ENCODE measurements around the gene SUMO3.
A peak's percentile ranks its signal among the peaks of the same experiment; 100 is the strongest.
"Not testable (repeated sequence)": the region's sequence is repeated elsewhere in the genome, so short reads cannot be mapped to it uniquely, and the experiment has no call there.

Gene SUMO3

GRCh38 chr21:44846485-44847260 lies 28.8 kb upstream of the SUMO3 start:
- no peak for DNase-seq (ENCODE audit: low spot score)

DNA sequence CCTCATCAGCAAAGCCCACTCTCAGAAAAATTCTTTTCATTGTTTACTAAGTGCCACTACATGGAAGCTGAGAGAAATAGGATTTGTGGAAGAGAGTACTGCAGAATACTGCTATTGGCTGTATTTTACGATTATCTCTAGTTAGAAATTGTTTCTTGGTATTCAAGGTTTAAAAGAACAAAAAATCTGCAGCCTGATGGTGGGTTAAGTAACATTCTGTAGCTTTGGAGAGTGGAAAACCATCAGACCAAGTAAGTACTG lies 28.3 kb upstream of the SUMO3 start:
- no peak for DNase-seq (ENCODE audit: low spot score)

DNA sequence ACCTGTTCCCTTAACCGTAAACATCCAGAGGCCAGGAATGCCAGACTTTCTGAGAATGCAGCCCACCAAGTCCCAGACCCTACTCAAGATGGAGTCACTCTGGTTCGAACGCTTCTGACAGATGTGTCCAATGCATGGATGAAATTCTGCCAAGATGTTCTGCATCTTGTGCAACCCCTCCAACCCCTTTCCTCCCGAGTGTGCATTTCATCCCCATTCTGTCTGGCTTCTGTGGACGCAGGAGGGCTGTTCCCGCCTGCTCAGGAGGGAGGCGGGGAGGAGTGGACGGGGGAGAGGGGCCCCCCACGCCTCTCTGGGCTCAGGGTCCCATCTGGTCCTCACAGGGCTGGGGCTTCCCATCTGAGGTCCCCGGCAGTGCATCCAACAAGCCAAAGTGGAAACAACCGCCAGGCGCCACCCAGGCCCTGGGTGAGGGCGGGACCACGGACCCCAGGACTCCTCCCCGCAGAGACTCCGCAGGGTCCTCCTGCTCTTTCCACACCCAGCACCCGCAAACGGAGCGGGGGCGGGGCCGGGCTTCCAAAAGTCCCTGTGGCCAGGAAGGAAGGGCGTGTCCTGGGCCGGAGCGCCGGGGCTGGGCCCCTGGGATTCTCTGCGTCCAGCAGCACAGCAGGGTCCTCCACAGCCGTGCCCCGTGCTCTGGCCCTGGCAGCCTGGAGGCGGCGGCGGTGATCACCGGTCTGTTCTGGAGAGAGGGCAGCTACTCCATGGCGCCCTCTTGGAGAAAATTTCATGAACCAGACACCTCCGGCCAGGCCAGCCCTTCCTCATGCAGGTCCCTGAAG lies 27.8 kb upstream of the SUMO3 start:
- DNase-seq (ENCODE audit: low spot score), result peak; percentile 55

- no peak for DNase-seq (ENCODE audit: low spot score)
Measured at GRCh38 chr21:44844256-44844655, 26.4 kb upstream of the SUMO3 start.

- DNase-seq (ENCODE audit: low spot score), result no peak
Measured at GRCh38 chr21:44842721-44843445, 25.0 kb upstream of the SUMO3 start.

DNA sequence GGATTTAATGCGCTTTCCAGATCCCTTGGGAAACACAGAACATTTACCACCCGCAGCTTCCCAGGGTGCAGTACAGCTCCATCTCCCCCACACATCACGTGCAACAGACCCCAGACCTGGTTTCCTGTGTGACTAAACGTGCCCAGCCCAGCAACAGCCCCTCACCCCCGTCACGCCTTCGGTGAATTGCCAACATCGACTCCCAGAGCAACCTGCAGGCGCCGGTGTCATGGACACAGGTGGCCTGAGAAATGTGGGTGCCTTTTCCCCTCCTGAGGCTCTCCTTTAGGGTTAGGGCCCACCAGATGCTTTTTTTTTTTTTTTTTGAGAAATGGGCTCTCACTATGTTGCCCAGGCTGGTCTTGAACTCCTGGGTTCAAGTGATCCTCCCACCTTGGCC lies 24.2 kb upstream of the SUMO3 start:
- no peak for DNase-seq (ENCODE audit: low spot score)

- no peak for DNase-seq (ENCODE audit: low spot score)
Measured at GRCh38 chr21:44840771-44841170, 22.9 kb upstream of the SUMO3 start.

- DNase-seq (ENCODE audit: low spot score), result no peak
Measured at GRCh38 chr21:44838951-44839350, 21.1 kb upstream of the SUMO3 start.

DNA sequence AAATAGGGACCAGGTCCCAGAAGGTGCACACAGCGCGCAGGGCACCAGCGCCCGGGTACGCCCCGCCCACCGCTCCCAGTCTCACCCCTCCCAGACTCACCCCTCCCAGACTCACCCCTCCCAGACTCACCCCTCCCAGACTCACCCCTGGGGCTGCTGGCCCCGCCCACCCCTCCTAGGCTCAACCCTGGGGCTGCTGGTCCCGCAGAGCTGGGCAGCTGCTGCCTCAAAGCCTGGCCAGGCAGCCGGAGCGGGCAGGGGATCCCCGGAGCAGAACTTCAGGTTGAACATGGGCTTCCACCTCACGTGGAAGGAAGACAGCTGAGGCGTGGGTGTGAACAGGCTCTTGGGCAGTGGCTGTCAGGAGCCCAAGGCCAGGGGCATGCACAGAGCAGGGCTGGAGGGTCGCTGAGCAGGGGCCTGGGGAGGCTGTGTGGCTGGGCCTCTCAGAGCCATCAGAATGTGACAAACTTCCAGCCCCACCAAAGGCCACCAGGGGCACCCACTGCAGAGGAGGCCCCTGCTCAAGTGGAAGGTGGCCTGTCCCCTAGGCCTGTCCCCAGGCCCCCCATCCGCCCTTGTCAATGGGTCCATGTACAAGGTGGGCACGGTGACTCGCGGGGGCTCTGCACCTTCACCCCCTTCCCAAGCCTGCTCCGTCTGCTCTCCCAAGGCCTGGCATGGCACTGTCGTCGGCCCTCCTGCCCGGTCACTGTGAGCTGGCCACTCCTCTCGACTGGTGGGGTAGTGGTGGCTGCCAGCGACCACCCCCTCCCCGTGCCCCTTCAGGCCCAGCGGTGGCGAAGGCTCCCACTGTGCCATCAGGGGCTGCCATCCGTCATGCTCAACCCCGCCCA lies 20.4 kb upstream of the SUMO3 start:
- DNase-seq (ENCODE audit: low spot score), result no peak

DNA sequence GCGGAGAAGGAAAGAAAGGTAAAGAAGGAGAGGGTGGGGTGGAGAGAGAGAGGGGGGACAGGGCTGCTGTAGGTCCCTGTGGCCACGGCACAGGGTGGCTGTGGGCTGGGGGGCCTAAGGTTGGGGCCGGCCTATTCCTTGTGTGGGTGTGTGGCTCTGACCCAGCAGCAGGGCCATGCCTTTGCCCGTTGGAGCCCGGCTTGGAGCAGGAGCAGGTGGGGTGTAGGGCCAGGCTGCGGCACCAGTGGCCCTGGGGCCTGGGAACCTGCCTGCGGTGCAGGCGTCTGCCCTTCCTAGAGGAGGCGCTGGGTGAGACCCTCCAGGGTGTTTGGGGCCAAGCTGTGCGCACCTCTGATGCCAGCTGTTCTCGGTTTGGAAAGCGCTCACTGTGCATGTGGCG lies 19.7 kb upstream of the SUMO3 start:
- DNase-seq (ENCODE audit: low spot score), result no peak

DNA sequence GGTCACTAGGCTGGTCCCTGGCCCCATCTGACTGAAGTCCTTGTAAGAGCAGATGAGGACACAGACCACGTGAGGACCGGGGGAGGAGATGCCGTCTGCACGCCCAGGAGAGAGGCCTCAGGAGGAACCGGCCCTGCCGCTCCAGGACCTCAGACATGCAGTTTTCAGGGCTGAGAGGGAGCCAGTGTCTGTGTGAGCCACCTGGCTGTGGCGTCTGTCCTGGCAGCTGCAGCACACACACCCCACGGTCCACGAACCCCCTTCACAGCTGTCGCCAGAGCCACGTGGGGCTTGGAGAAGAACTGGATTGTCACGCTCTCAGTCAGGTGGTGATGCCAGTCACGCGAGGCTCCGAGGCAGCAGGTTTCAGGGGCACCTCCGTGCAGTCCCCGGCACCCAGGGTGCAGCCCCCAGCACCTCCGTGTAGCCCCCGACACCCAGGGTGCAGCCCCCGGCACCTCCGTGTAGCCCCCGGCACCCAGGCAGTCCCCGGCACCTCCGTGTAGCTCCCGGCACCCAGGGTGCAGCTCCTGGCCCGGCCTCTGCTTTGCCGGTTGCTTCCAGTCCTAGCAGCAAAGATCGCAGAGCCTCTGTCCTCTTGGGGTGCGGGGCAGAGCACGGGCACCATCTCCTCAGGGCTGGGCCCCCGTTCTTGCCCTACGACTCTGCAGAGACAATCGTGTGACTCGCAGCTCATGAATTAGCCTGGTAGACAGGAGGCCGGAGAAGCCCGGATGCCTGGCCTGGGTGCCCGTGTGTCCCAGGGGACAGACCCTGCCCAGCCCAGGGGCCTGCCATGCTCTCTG lies 19.0 kb upstream of the SUMO3 start:
- DNase-seq (ENCODE audit: low spot score), result peak; percentile 42

DNA sequence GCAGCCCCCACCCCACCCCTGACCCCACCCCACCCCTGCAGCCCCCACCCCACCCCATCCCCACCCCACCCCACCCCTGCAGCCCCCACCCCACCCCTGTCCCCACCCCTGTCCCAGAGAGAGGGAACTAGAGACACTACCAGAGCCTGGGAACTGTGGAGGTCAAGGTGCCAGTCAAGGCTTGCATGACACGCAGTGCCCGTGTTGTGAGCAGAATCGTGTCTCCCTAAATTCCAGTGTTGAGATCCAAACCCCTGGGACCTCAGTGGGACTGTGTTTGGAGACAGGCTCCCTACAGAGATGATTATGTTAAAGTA lies 18.4 kb upstream of the SUMO3 start:
- DNase-seq (ENCODE audit: low spot score), result no peak

- no peak for DNase-seq (ENCODE audit: low spot score)
Measured at GRCh38 chr21:44835647-44835973, 17.7 kb upstream of the SUMO3 start.

GRCh38 chr21:44834951-44835646 lies 17.2 kb upstream of the SUMO3 start:
- DNase-seq (ENCODE audit: low spot score), result no peak

DNA sequence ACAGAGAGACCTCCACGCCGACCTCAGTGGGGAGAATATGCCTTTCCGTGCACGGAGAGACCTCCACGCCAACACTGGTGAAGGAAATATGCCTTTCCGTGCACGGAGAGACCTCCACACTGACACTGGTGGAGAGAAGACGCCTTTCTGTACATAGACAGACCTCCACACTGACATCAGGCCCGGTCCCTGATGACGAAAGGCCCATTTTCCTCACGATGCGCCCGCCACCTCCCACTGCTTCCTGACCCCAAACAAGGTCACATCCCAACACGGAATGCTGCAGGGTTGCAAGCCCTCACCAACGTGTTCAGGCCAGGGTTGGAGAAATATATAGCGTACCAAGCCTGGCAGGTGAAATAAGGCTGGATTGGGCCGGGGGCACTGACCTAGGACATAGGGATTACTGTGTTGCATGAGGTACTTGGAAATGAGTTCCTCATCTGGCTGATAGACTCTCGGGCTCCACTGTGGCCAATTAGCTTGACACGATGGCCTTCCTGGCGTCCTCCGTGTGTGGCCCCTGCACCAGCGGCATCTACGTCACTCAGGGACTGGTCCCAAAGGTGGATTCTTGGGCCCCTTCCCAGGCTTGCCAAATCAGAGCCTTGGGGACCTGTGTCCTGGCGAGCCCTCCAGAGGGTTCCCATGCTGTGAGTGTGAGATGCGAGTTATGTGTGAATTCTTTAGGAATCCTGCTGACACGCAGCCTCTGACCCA lies 16.5 kb upstream of the SUMO3 start:
- no peak for DNase-seq (ENCODE audit: low spot score)

- no peak for DNase-seq (ENCODE audit: low spot score)
Measured at GRCh38 chr21:44833663-44834062, 15.8 kb upstream of the SUMO3 start.

DNA sequence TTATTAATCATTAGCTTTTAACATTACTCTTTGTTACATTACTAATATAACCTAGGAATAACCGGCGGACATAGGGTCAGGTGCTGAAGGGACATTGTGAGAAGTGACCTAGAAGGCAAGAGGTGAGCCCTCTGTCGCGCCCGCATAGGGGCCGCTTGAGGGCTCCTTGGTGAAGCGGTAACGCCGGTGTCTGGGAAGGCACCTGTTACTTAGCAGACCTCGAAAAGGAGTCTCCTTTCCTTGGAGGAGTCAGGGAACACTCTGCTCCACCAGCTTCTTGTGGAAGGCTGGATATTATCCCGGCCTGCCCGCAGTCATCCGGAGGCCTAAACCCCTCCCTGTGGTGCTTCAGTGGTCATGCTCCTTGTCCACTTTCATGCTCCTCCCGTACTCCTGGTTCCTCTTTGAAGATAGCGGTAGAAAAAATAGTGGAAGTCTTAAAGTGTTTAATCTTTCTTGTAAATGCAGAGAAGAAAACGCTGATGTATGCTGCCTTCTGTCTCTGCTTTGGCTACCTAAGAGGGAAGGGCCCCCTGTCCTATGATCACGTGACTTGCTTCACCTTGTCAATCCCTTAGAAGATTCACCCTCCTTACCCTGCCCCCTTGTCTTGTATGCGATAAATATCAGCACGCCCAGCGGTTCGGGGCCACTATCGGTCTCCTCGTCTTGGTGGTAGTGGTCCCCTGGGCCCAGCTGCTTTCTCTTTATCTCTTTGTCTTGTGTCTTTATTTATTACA lies 14.8 kb upstream of the SUMO3 start:
- DNase-seq (ENCODE audit: low spot score), result not testable (repeated sequence)

DNA sequence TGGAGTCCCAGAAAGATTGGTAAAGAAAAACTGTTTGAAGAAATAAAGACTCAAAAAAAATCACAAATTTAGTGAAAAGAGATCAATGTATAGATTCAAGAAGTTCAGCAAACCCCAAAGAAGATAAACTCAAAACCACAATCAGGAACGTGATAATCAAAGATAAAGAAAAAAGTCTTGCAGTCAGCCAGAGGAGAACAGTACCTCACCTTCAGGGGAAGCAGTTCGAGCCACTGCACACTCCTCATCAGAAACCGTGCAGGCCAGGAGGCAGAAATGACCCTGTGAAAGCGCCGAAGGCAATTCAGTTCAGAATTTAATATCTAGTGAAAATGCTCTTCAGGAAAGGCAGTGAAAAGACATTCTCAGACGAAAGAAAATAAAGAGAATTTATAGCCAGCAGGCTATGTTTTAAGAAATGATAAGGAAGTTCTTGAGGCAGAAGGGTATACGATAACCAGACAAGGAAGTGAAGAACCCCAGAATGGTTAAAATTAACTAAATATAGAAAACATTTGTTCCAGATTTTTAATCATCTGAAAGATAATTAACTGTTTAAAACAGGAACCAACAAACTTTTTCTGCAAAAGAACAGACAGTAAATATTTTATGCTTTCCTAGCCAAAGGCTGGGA lies 13.5 kb upstream of the SUMO3 start:
- DNase-seq (ENCODE audit: low spot score), result no peak

DNA sequence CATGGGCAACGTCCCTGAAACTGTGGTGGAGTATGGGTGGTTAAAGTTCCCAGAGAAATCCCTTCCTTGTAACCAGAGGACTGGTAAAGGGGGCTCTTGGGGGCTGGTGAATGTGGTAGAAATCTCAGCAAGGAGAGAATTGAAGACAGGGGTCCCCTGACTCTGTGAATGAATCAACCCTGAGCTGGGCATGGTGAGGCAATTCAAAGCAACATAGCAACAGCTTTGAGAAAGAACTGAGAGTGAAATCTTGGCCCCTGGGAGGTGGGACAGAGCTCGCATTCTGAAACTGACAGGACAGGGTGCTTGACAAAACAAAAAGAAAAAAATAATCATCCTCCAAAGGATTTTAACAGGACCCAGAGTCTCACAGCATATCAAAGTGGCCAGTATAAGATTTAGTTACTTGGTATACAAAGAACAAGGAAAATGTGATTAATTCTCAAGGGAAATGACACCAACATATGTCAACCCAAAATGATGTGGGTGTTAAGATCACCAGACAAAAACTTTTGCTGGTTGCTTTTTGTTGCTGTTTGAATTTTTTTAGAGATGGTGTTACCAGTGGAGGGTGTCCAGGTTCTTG lies 11.7 kb upstream of the SUMO3 start:
- DNase-seq (ENCODE audit: low spot score), result no peak
